GM12878 (cell line): ENCODE measurements around the gene UNC93B1. TPM values are rescaled to one million over a fixed set of nuclear protein-coding genes. Genes with fewer than 3 reads are reported as not detected.

Source experiments
- ATAC-seq: fragments of 200-7000 bp; cut with Tn5 transposase; 3 replicates; pipeline ENCODE4 v1.9.1; 2020; ENCODE audit warnings: mild to moderate bottlenecking, moderate library complexity
- BruUV-seq: library from RNA; stranded (reverse); fragments of 400-500 nt; replicated peaks from 2 replicates; lab custom pipeline; 2021; lab: Mats Ljungman, UMichigan
- CTCF ChIA-PET: fragments of 300-600 bp; sonication (Branson Sonifier 250); formaldehyde crosslinking; extraction: SDS; loops from one replicate; lab custom pipeline; 2021; ENCODE audit warnings: inconsistent platforms; lab: Yijun Ruan, JAX
- POLR2A ChIA-PET: fragments of 350-600 bp; formaldehyde crosslinking; extraction: SDS; loops from one replicate; lab custom pipeline; 2021; ENCODE audit warnings: inconsistent platforms; lab: Charles Lee
- RAD21 ChIA-PET: fragments of 300-600 bp; sonication (Branson Sonifier 250); formaldehyde crosslinking; loops from one replicate; lab custom pipeline; 2023; ENCODE audit warnings: antibody characterized with exemption; ENCODE audit not compliant: unreplicated experiment; lab: Charles Lee
- SMC1A ChIA-PET: fragments of 300-600 bp; sonication (Branson Sonifier 250); formaldehyde crosslinking; loops from one replicate; lab custom pipeline; 2023; ENCODE audit not compliant: unreplicated experiment, uncharacterized antibody; lab: Charles Lee
- DNase-seq: peaks from one replicate; pipeline ENCODE4 v3.0.0-alpha.2; 2011; ENCODE audit warnings: low read depth, low spot score
- FAIRE-seq: peaks from 3 replicates; lab custom pipeline; 2011; peaks lifted over from hg19 to GRCh38; lab: Jason Lieb, UNC
- H2AFZ ChIP-seq: 2 replicates; pipeline ENCODE4 v1.6.0; 2011; ENCODE audit warnings: low read depth, low read length, control low read depth; ENCODE audit not compliant: control insufficient read depth
- H3K27ac ChIP-seq: 2 replicates; pipeline ENCODE4 v1.5.1; 2011; ENCODE audit warnings: control low read depth; ENCODE audit not compliant: control insufficient read depth, insufficient read depth
- H3K27me3 ChIP-seq, 2 experiments: replicated peaks in 1 of 2; 2 replicates each; pipeline versions ENCODE4 v1.6.0 to v1.6.1; 2011; ENCODE audit warnings: low read length in 1 of 2; ENCODE audit not compliant: control insufficient read depth in 2 of 2, insufficient read depth in 2 of 2
- H3K36me3 ChIP-seq, 2 experiments: 2 replicates each; pipeline ENCODE4 v1.5.1; 2011; ENCODE audit warnings: low read length in 1 of 2; ENCODE audit not compliant: control insufficient read depth in 2 of 2, insufficient read depth in 2 of 2
- H3K4me1 ChIP-seq: 2 replicates; pipeline ENCODE4 v1.6.1; 2011; ENCODE audit warnings: mild to moderate bottlenecking, low read length, moderate library complexity, mixed read lengths; ENCODE audit not compliant: control insufficient read depth, insufficient read depth
- H3K4me2 ChIP-seq: 2 replicates; pipeline ENCODE4 v1.6.0; 2011; ENCODE audit warnings: control low read depth; ENCODE audit not compliant: control insufficient read depth, insufficient read depth
- H3K4me3 ChIP-seq: fragments of 200-600 bp; sonication (generic); 2 replicates; pipeline ENCODE4 v1.5.1; 2016
- H3K79me2 ChIP-seq: 2 replicates; pipeline ENCODE4 v1.6.0; 2011; ENCODE audit warnings: low read length; ENCODE audit not compliant: control insufficient read depth, insufficient read depth
- H3K9ac ChIP-seq: 2 replicates; pipeline ENCODE4 v1.8.0; 2011; ENCODE audit warnings: low read length, control low read depth, mixed read lengths; ENCODE audit not compliant: control insufficient read depth, insufficient read depth
- H3K9me3 ChIP-seq: replicated peaks from 3 replicates; pipeline ENCODE4 v1.5.1; 2011; ENCODE audit warnings: mild to moderate bottlenecking, low read length; ENCODE audit not compliant: control insufficient read depth, insufficient read depth
- H4K20me1 ChIP-seq: 2 replicates; pipeline ENCODE4 v1.6.0; 2011; ENCODE audit not compliant: control insufficient read depth, insufficient read depth
- CHD4 ChIP-seq: fragments of 200-600 bp; sonication (generic); IDR thresholded peaks from 2 replicates; pipeline ENCODE4 v1.6.1; 2016; ENCODE audit warnings: mild to moderate bottlenecking
- GATAD2B ChIP-seq: fragments of 450-650 bp; conservative IDR thresholded peaks from 2 replicates; pipeline ENCODE4 v1.6.1; 2017; ENCODE audit warnings: low read depth, mild to moderate bottlenecking, moderate library complexity
- KDM1A ChIP-seq: fragments of 200-600 bp; sonication (generic); IDR thresholded peaks from 2 replicates; pipeline ENCODE4 v1.6.1; 2016; ENCODE audit warnings: borderline replicate concordance
- NFYA ChIP-seq: IDR thresholded peaks from 2 replicates; pipeline ENCODE4 v1.6.1; 2011; ENCODE audit warnings: low read depth, mild to moderate bottlenecking, low read length, improper control_type of control experiment, borderline replicate concordance
- RELA ChIP-seq: fragments of 450-650 bp; IDR thresholded peaks from 2 replicates; pipeline ENCODE4 v1.8.0; 2014; ENCODE audit warnings: borderline replicate concordance; ENCODE audit not compliant: partially characterized antibody
- SP1 ChIP-seq: IDR thresholded peaks from one replicate; pipeline ENCODE4 v1.6.1; 2011; ENCODE audit warnings: low read depth, low read length
- SREBF2 ChIP-seq: IDR thresholded peaks from 2 replicates; pipeline ENCODE4 v1.6.1; 2012; ENCODE audit warnings: mild to moderate bottlenecking, low read length
- SUPT20H ChIP-seq: IDR thresholded peaks from 2 replicates; pipeline ENCODE4 v1.6.1; 2011; ENCODE audit warnings: low read depth, mild to moderate bottlenecking, low read length, moderate library complexity, borderline replicate concordance; ENCODE audit not compliant: control insufficient read depth
- ZNF274 ChIP-seq: IDR thresholded peaks from one replicate; pipeline ENCODE4 v1.8.0; 2011; ENCODE audit not compliant: insufficient read length, insufficient read depth
- ZZZ3 ChIP-seq: IDR thresholded peaks from 2 replicates; pipeline ENCODE4 v1.6.1; 2011; ENCODE audit warnings: low read depth; ENCODE audit not compliant: control insufficient read depth, insufficient read length
- WGBS: methylation state at CpG from one replicate; pipeline ENCODE4 v1.1.6; 2016; ENCODE audit warnings: low lambda C conversion rate; ENCODE audit not compliant: insufficient replicate concordance, insufficient coverage; ENCODE audit errors: missing lambda C conversion rate; 5-methylcytosine and 5-hydroxymethylcytosine counted together
- in situ Hi-C: fragments of 300-500 bp; cut with MboI; formaldehyde crosslinking; loops from 9 replicates; pipeline ENCODE4 v1.14.3; 2018; ENCODE audit warnings: mixed read lengths
- intact Hi-C: fragments of 100-400 bp; cut with micrococcal nuclease; formaldehyde crosslinking; loops from one replicate; pipeline ENCODE4 v1.14.2; 2022; ENCODE audit not compliant: unreplicated experiment
- polyA plus RNA-seq, 11 experiments: library from polyadenylated mRNA; depleted of rRNA in 4 of 11; unstranded in 6 of 11; stranded (reverse) in 5 of 11; fragments of >200 nt; fragmentation: Nextera tagmentation in 4 of 11; fragmentation: Illumina TruSeq in 1 of 11; extraction: Ambion mirVana in 4 of 11; extraction: Trizol in 1 of 11; gene quantifications; 1 replicate in 1 of 11; 2 replicates in 10 of 11; pipeline versions ENCODE4 v1.2.1 to v1.2.3, GENCODE V29; 2011 to 2016; ENCODE audit warnings: inconsistent platforms in 2 of 11, missing spikeins in 2 of 11, low read depth in 1 of 11
- total RNA-seq, 4 experiments: library from RNA; depleted of rRNA in 3 of 4; stranded (reverse); fragments of >200 nt in 3 of 4; fragmentation: Illumina TruSeq in 1 of 4; extraction: Trizol in 1 of 4; gene quantifications; 2 replicates each; pipeline versions ENCODE4 v1.2.1 to v1.2.3, GENCODE V29; 2013 to 2021

UNC93B1 gene
- total and polyA plus RNA-seq, 10 of the 15 experiments (the other 5 are each of a cell fraction or from before 2014, with no cell fraction given), result 1.3 to 79.7 (median 36.3) TPM

GRCh38 chr11:67999704-68000103 is 4.2 kb downstream of the UNC93B1 start:
- no peak overlapping the region for H3K9ac ChIP-seq
- H3K4me2 ChIP-seq, result no peak overlapping the region
- POLR2A ChIA-PET, result no interaction called here
- RAD21 ChIA-PET, result no interaction called here
- H3K27me3 ChIP-seq, result no peaks in the 10 kb centered on the region
- H3K4me1 ChIP-seq, result peaks cover 38% of the 10 kb centered on the region
- in situ Hi-C loops, result no loop called here
- TF ChIP-seq SUPT20H, result no peak
- no peak for TF ChIP-seq CHD4
- TF ChIP-seq NFYA, result no peak
- TF ChIP-seq ZZZ3, result no peak
- TF ChIP-seq ZNF274, result no peak
- no peak for TF ChIP-seq SP1
- no peak for TF ChIP-seq RELA
- TF ChIP-seq KDM1A, result no peak
- TF ChIP-seq GATAD2B, result no peak
- no peak for TF ChIP-seq SREBF2
- H3K27ac ChIP-seq, result peak overlapping the region; percentile 0; the same call in 1 of the 2 replicates
- CTCF ChIA-PET, result no interaction called here
- H4K20me1 ChIP-seq, result no peaks in the 10 kb centered on the region
- H2AFZ ChIP-seq, result no peak overlapping the region
- ATAC-seq (no peak), DNase-seq (no peak), FAIRE-seq (no peak)
- no peaks in the 10 kb centered on the region for H3K9me3 ChIP-seq
- H3K36me3 ChIP-seq, result no peaks in the 10 kb centered on the region; a peak in 1 of 4 replicates
- 86% methylated on average over 5 of the region's 5 CpGs for WGBS
- intact Hi-C loops, result loop anchor here (5.0 to 10.0 kb wide), 3 partner anchors 38 to 208 kb away; partner anchors contain the start of genes CHKA and TCIRG1
- peaks cover 14% of the 10 kb centered on the region for H3K79me2 ChIP-seq
- H3K4me3 ChIP-seq, result no peak overlapping the region
- no TSS peak for BruUV-seq
- SMC1A ChIA-PET, result no interaction called here
